ENCODE measurements around the gene SLC6A3. TPM values are rescaled to one million over a fixed set of nuclear protein-coding genes. Genes with fewer than 3 reads are reported as not detected.

Gene SLC6A3
- total and polyA plus RNA-seq, 2 of the 13 experiments (the other 11 are each of a cell fraction or from before 2014, with no cell fraction given): 0.01 TPM; not detected in 1

GRCh38 chr5:1479066-1479465 is 33.8 kb upstream of the SLC6A3 start:
- H3K4me2 ChIP-seq (ENCODE audit: low read depth, low read length): no peak overlapping the region
- peaks cover 18 to 58% of the 10 kb centered on the region in 2 experiments for H3K36me3 ChIP-seq (replicated peaks in 1 of 2; ENCODE audit: control insufficient read depth in 1 of 2, insufficient read depth in 2 of 2, low read length in 2 of 2)
- no peak overlapping the region for H3K27ac ChIP-seq (ENCODE audit: extremely low read length, insufficient read depth, low read length)
- in situ Hi-C loops (cut with HindIII; ENCODE audit: extremely low pct_ligation_motif_present, low pct_unique_long_range_greater_than_20kb) (no loop called here), intact Hi-C loops (cut with micrococcal nuclease; ENCODE audit: unreplicated experiment) (loop anchor here (5.0 kb wide), 1 partner anchor 163 kb away; no protein-coding TSS in a partner anchor)
- H3K79me2 ChIP-seq (ENCODE audit: insufficient read depth, low read length): no peaks in the 10 kb centered on the region
- BruUV-seq (replicated peaks): no TSS peak
- TF ChIP-seq ZNF7 (CRISPR knock-in tag; IDR thresholded peaks at IDR 0.05): no peak
- TF ChIP-seq ZNF274 (CRISPR knock-in tag; IDR thresholded peaks at IDR 0.05): 0 out of 2 replicates have a peak, but pooled peaks have one; percentile 36
- TF ChIP-seq NFKBIZ (CRISPR knock-in tag; IDR thresholded peaks at IDR 0.05): no peak
- peaks cover 4% of the 10 kb centered on the region; the same call in 1 of the 2 replicates for H4K20me1 ChIP-seq (ENCODE audit: insufficient read depth, low read length)
- CTCF ChIA-PET (ENCODE audit: low intra/inter-chr PET ratio, low total read pairs): interaction anchor here (2.0 kb wide), 1 partner anchor 162 kb away, joined by 8 read pairs; no protein-coding TSS in a partner anchor
- H3K4me1 ChIP-seq (ENCODE audit: insufficient read depth, low read length): no peaks in the 10 kb centered on the region
- H3K27me3 ChIP-seq (ENCODE audit: control insufficient read depth in 1 of 2, insufficient read depth in 2 of 2, low read length in 2 of 2): no peaks in the 10 kb centered on the region
- FAIRE-seq: no peak
- POLR2A ChIA-PET: no interaction called here
- 99% methylated on average over 7 of the region's 7 CpGs for WGBS (ENCODE audit: low lambda C conversion rate)
- H3K4me3 ChIP-seq (replicated peaks in 1 of 3; ENCODE audit: insufficient read depth in 1 of 3, low read depth in 2 of 3, low read length in 3 of 3): no peak overlapping the region
- no peak overlapping the region for H3K9ac ChIP-seq (ENCODE audit: insufficient read depth, low read depth, low read length)
- no peak for ATAC-seq
- no peak overlapping the region for H2AFZ ChIP-seq (ENCODE audit: low read length)
- no peak for DNase-seq (ENCODE audit: low spot score)
- no peaks in the 10 kb centered on the region for H3K9me3 ChIP-seq (ENCODE audit: low read length)

- POLR2A ChIA-PET: no interaction called here
- Histone ChIP-seq H3K4me2 (ENCODE audit: low read depth, low read length) (no peak overlapping the region), H3K27ac (ENCODE audit: extremely low read length, insufficient read depth, low read length) (no peak overlapping the region), H3K36me3 (replicated peaks in 1 of 2; ENCODE audit: control insufficient read depth in 1 of 2, insufficient read depth in 2 of 2, low read length in 2 of 2) (peaks cover 18 to 60% of the 10 kb centered on the region in 2 experiments), H3K27me3 (ENCODE audit: control insufficient read depth in 1 of 2, insufficient read depth in 2 of 2, low read length in 2 of 2) (no peaks in the 10 kb centered on the region), H3K4me1 (ENCODE audit: insufficient read depth, low read length) (no peaks in the 10 kb centered on the region), H2AFZ (ENCODE audit: low read length) (no peak overlapping the region), H3K79me2 (ENCODE audit: insufficient read depth, low read length) (no peaks in the 10 kb centered on the region), H4K20me1 (ENCODE audit: insufficient read depth, low read length) (peaks cover 4% of the 10 kb centered on the region; the same call in 1 of the 2 replicates), H3K4me3 (replicated peaks in 1 of 3; ENCODE audit: insufficient read depth in 1 of 3, low read depth in 2 of 3, low read length in 3 of 3) (no peak overlapping the region), H3K9ac (ENCODE audit: insufficient read depth, low read depth, low read length) (no peak overlapping the region), H3K9me3 (ENCODE audit: low read length) (no peaks in the 10 kb centered on the region)
- 97% methylated on average over 11 of the region's 13 CpGs for WGBS (ENCODE audit: low lambda C conversion rate)
- FAIRE-seq (no peak), DNase-seq (ENCODE audit: low spot score) (no peak), ATAC-seq (no peak)
- no peak for TF ChIP-seq AKAP8 (CRISPR knock-in tag; IDR thresholded peaks at IDR 0.05)
- no peak for TF ChIP-seq PTBP1 (IDR thresholded peaks at IDR 0.05; ENCODE audit: low read depth, low read length, poor library complexity, severe bottlenecking)
- TF ChIP-seq KLF16 (CRISPR knock-in tag; IDR thresholded peaks at IDR 0.05): no peak
- no peak for TF ChIP-seq SOX13 (IDR thresholded peaks at IDR 0.05)
- no peak for TF ChIP-seq SOX13 (CRISPR knock-in tag; conservative IDR thresholded peaks at IDR 0.05 in 1 of 2, IDR thresholded peaks at IDR 0.05 in 1 of 2)
- no peak for TF ChIP-seq ZFP1 (CRISPR knock-in tag; IDR thresholded peaks at IDR 0.05)
- TF ChIP-seq IRF2 (CRISPR knock-in tag; IDR thresholded peaks at IDR 0.05): no peak
- no peak for TF ChIP-seq ZNF557 (CRISPR knock-in tag; IDR thresholded peaks at IDR 0.05)
- no peak for TF ChIP-seq ZNF274 (CRISPR knock-in tag; IDR thresholded peaks at IDR 0.05)
- no peak for TF ChIP-seq SRSF9 (IDR thresholded peaks at IDR 0.05; ENCODE audit: borderline replicate concordance, insufficient read depth, low read depth, low read length, poor library complexity, severe bottlenecking)
- TF ChIP-seq ZNF878 (CRISPR knock-in tag; IDR thresholded peaks at IDR 0.05): no peak
- no peak for TF ChIP-seq ERF (CRISPR knock-in tag; IDR thresholded peaks at IDR 0.05)
- CTCF ChIA-PET (ENCODE audit: low intra/inter-chr PET ratio, low total read pairs): interaction anchor here (2.0 kb wide), 1 partner anchor 163 kb away, joined by 8 read pairs; no protein-coding TSS in a partner anchor
- in situ Hi-C loops (cut with HindIII; ENCODE audit: extremely low pct_ligation_motif_present, low pct_unique_long_range_greater_than_20kb): no loop called here
- TSS peak; percentile 43 for BruUV-seq (replicated peaks)
- intact Hi-C loops (cut with micrococcal nuclease; ENCODE audit: unreplicated experiment): loop anchor here (5.0 kb wide), 1 partner anchor 164 kb away; no protein-coding TSS in a partner anchor
Observed at GRCh38 chr5:1478271-1479035, 33.2 kb upstream of the SLC6A3 start.
